Neuronal stem cell (in vitro differentiated cells): ENCODE measurements around the gene ARMC12.

Source experiments
- DNase-seq: peaks from one replicate; pipeline ENCODE4 v3.0.0-alpha.2; 2013; ENCODE audit warnings: low spot score
- H2AFZ ChIP-seq: one replicate; pipeline ENCODE4 v1.6.1; 2013; ENCODE audit warnings: mild to moderate bottlenecking, low read length, inconsistent platforms
- H2AK5ac ChIP-seq: 2 replicates; pipeline ENCODE4 v1.6.1; 2013; ENCODE audit warnings: low read depth, mild to moderate bottlenecking, inconsistent platforms, low read length, moderate library complexity, mixed read lengths
- H2BK120ac ChIP-seq: 2 replicates; pipeline ENCODE4 v1.6.1; 2013; ENCODE audit warnings: low read depth, mild to moderate bottlenecking, inconsistent platforms, low read length, moderate library complexity, mixed read lengths
- H2BK12ac ChIP-seq: one replicate; pipeline ENCODE4 v1.6.1; 2013; ENCODE audit warnings: low read length, inconsistent platforms
- H2BK15ac ChIP-seq: 2 replicates; pipeline ENCODE4 v1.6.1; 2013; ENCODE audit warnings: mild to moderate bottlenecking, low read length, inconsistent platforms, mixed read lengths
- H2BK5ac ChIP-seq: one replicate; pipeline ENCODE4 v1.6.1; 2013; ENCODE audit warnings: inconsistent platforms, mild to moderate bottlenecking, low read length, moderate library complexity
- H3K14ac ChIP-seq: one replicate; pipeline ENCODE4 v1.6.1; 2013; ENCODE audit warnings: low read length, inconsistent platforms
- H3K18ac ChIP-seq: 2 replicates; pipeline ENCODE4 v1.6.1; 2013; ENCODE audit warnings: low read length, inconsistent platforms
- H3K23ac ChIP-seq: 2 replicates; pipeline ENCODE4 v1.6.1; 2013; ENCODE audit warnings: low read depth, mild to moderate bottlenecking, mixed read lengths, low read length, inconsistent platforms; ENCODE audit not compliant: poor library complexity
- H3K27ac ChIP-seq: replicated peaks from 3 replicates; pipeline ENCODE4 v1.5.1; 2013; ENCODE audit warnings: low read length, inconsistent platforms
- H3K27me3 ChIP-seq, 3 experiments: 2 replicates each; pipeline ENCODE4 v1.6.1; 2013; ENCODE audit warnings: low read length in 3 of 3, mild to moderate bottlenecking in 2 of 3, inconsistent platforms in 1 of 3, low read depth in 1 of 3, mixed read lengths in 1 of 3, moderate library complexity in 1 of 3; ENCODE audit not compliant: control insufficient read depth in 3 of 3, insufficient read depth in 3 of 3
- H3K36me3 ChIP-seq, 2 donors: replicated peaks in 1 of 2; 2 replicates each; pipeline ENCODE4 v1.6.1; 2013; ENCODE audit warnings: low read length in 2 of 2; ENCODE audit not compliant: control insufficient read depth in 2 of 2, insufficient read depth in 2 of 2
- H3K4ac ChIP-seq: 2 replicates; pipeline ENCODE4 v1.6.1; 2013; ENCODE audit warnings: inconsistent platforms, mild to moderate bottlenecking, low read length, moderate library complexity
- H3K4me1 ChIP-seq, 2 donors: 1 replicate in 1 of 2; 2 replicates in 1 of 2; pipeline ENCODE4 v1.6.1; 2013; ENCODE audit warnings: low read length in 2 of 2, low read depth in 1 of 2; ENCODE audit not compliant: control insufficient read depth in 2 of 2, insufficient read depth in 1 of 2
- H3K4me2 ChIP-seq: one replicate; pipeline ENCODE4 v1.6.1; 2013; ENCODE audit warnings: mild to moderate bottlenecking, low read length, inconsistent platforms; ENCODE audit not compliant: insufficient read depth, poor library complexity, severe bottlenecking
- H3K4me3 ChIP-seq, 2 donors: 2 replicates each; pipeline ENCODE4 v1.5.1; 2013; ENCODE audit warnings: low read length in 2 of 2, mild to moderate bottlenecking in 2 of 2, inconsistent platforms in 1 of 2, moderate library complexity in 1 of 2
- H3K79me1 ChIP-seq: one replicate; pipeline ENCODE4 v1.6.1; 2013; ENCODE audit warnings: low read depth, mild to moderate bottlenecking, inconsistent platforms, low read length, moderate library complexity
- H3K9ac ChIP-seq: one replicate; pipeline ENCODE4 v1.6.1; 2013; ENCODE audit warnings: mild to moderate bottlenecking, low read depth, low read length, inconsistent platforms; ENCODE audit not compliant: poor library complexity
- H3K9me3 ChIP-seq, 2 donors: replicated peaks in 1 of 2; 2 replicates each; pipeline versions ENCODE3 to v1.6.1; 2013; ENCODE audit warnings: low read length in 2 of 2, mild to moderate bottlenecking in 2 of 2, inconsistent platforms in 1 of 2, low read depth in 1 of 2, mixed read lengths in 1 of 2, moderate library complexity in 1 of 2; ENCODE audit not compliant: control insufficient read depth in 2 of 2, insufficient read depth in 1 of 2
- H4K8ac ChIP-seq: one replicate; pipeline ENCODE4 v1.6.1; 2013; ENCODE audit warnings: low read depth, mild to moderate bottlenecking, inconsistent platforms, low read length, moderate library complexity
- H4K91ac ChIP-seq: one replicate; pipeline ENCODE4 v1.6.1; 2013; ENCODE audit warnings: low read length, low read depth, mild to moderate bottlenecking, inconsistent platforms; ENCODE audit not compliant: poor library complexity
- WGBS, 2 donors: extraction: QIAGEN DNeasy Blood & Tissue Kit; methylation state at CpG; one replicate each; pipeline ENCODE4 v1.1.7; 2013; ENCODE audit warnings: missing lambda C conversion rate in 2 of 2, mixed read lengths in 1 of 2; ENCODE audit not compliant: insufficient read length in 2 of 2, insufficient replicate concordance in 1 of 2; ENCODE audit errors: extremely low coverage in 2 of 2; 5-methylcytosine and 5-hydroxymethylcytosine counted together

Gene ARMC12

DNA sequence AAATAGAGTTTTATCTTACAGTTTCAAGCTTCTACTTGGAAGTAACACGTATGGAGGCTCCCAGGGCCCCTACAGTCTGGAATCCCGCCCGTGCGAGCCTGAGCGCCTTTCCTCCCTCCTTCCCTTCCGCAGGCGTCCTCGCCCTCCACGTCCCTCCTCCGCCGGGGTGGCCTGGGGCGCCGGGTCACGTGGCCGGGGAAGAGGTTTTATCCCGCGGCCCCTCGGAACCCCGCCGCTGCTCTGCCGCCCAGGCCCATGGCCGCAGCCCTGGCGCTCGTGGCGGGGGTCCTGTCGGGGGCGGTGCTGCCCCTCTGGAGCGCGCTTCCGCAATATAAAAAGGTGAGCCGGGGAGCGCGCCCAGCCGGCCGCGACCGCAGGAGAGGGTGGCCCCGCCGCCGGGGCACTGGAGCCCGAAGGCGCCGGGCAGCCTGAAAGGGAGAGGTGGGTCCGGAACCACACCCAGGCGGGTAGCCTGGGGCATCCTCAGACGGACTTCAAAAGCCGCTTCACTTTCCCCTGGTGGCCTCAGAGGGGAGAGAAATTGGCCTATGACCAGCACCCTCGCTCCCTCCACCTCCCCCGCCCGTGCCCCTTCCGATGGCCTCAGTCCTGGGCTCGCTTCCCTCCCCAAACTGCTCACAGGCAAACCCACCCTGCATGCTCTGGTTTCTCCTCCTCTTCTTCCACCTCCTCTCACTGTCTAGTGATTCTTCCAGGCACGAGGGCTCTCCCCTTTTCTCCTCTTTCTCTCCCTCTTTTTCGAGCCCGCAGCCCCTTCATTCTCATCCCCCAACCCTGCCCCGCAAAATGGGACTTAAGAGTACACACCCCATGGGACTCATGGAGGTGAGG lies 39.8 kb downstream of the ARMC12 start, which contains the start of gene CLPSL2:
CLPSL2 (plus strand) TSS at position 235 of the 852 bp plus-strand sequence; CDS start at position 256, 21 bp downstream.
- Histone ChIP-seq H3K4me1 (peaks cover 2 to 4% of the 10 kb centered on the region in 2 donors), H3K9me3 (no peaks in the 10 kb centered on the region), H2AK5ac (peak within 1 kb of the TSS; percentile 49), H2BK120ac (no peak within 1 kb of the TSS), H4K91ac (no peak within 1 kb of the TSS), H3K36me3 (no peaks in the 10 kb centered on the region), H2BK12ac (no peak within 1 kb of the TSS), H3K23ac (no peak within 1 kb of the TSS), H4K8ac (no peak within 1 kb of the TSS), H3K14ac (no peak within 1 kb of the TSS), H3K79me1 (no peaks in the 10 kb centered on the region), H2BK15ac (no peak within 1 kb of the TSS), H3K9ac (peak within 1 kb of the TSS; percentile 73), H3K4ac (no peak within 1 kb of the TSS), H3K4me3 (peak within 1 kb of the TSS; percentile 45 to 78), H2BK5ac (no peak within 1 kb of the TSS), H3K4me2 (peak within 1 kb of the TSS; percentile 70), H2AFZ (peak within 1 kb of the TSS; percentile 93), H3K27me3 (peaks cover 0 to 51% (median 0%) of the 10 kb centered on the region in 3 experiments), H3K18ac (peak within 1 kb of the TSS; percentile 91), H3K27ac (no peak within 1 kb of the TSS)
- WGBS, 2 donors = no CpG with 5 or more reads among the region's 56 CpGs
- no peak for DNase-seq

- Histone ChIP-seq H3K4me1 (peaks cover 2 to 4% of the 10 kb centered on the region in 2 donors), H3K36me3 (no peaks in the 10 kb centered on the region), H2BK12ac (no peak overlapping the region), H3K4ac (no peak overlapping the region), H2BK120ac (no peak overlapping the region), H2BK15ac (no peak overlapping the region), H3K4me2 (no peak overlapping the region), H2AFZ (no peak overlapping the region), H3K27me3 (peaks cover 0 to 46% (median 0%) of the 10 kb centered on the region in 3 experiments), H4K91ac (no peak overlapping the region), H3K9ac (no peak overlapping the region), H3K27ac (no peak overlapping the region), H2AK5ac (peak overlapping the region; percentile 49), H2BK5ac (no peak overlapping the region), H3K79me1 (no peaks in the 10 kb centered on the region), H3K14ac (no peak overlapping the region), H3K18ac (no peak overlapping the region), H3K23ac (no peak overlapping the region), H3K9me3 (no peaks in the 10 kb centered on the region), H4K8ac (no peak overlapping the region), H3K4me3 (no peak overlapping the region)
- DNase-seq = no peak
- no CpG with 5 or more reads among the region's 10 CpGs for WGBS, 2 donors
These were observed 40.7 kb downstream of the ARMC12 start for GRCh38 chr6:35777356-35778102.

GRCh38 chr6:35778437-35778836 lies 41.6 kb downstream of the ARMC12 start:
- Histone ChIP-seq H2BK15ac (no peak overlapping the region), H3K18ac (no peak overlapping the region), H3K4me3 (no peak overlapping the region), H4K8ac (no peak overlapping the region), H3K9ac (no peak overlapping the region), H3K4me2 (no peak overlapping the region), H2BK120ac (no peak overlapping the region), H3K36me3 (no peaks in the 10 kb centered on the region), H3K79me1 (no peaks in the 10 kb centered on the region), H3K14ac (no peak overlapping the region), H2AK5ac (no peak overlapping the region), H2AFZ (no peak overlapping the region), H4K91ac (no peak overlapping the region), H3K23ac (no peak overlapping the region), H3K4ac (no peak overlapping the region), H3K27ac (no peak overlapping the region), H3K9me3 (no peaks in the 10 kb centered on the region), H2BK5ac (no peak overlapping the region), H3K27me3 (peaks cover 0 to 45% (median 0%) of the 10 kb centered on the region in 3 experiments), H2BK12ac (no peak overlapping the region), H3K4me1 (peaks cover 2 to 4% of the 10 kb centered on the region in 2 donors)
- no peak for DNase-seq
- no CpG with 5 or more reads among the region's 2 CpGs for WGBS, 2 donors

DNA sequence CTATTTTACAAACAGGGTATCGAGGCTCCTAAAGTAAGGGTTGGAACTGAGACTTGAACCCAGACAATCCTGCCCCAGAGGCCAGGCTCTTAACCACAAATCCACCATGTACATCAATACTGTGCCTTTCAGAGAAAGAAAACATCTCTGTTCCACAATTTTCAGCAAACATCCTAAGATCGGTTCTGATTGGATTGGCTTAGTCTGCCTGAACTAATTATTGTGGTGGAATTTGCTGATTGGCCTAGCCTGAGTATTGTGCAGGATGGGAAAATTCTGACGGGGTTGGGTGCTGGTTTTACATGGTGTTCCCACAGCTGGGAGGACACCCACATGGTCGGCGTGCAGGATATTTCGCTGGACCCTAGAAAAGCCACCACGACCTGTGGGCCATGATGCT lies 43.9 kb downstream of the ARMC12 start, which contains the start of gene CLPSL1:
CLPSL1 (plus strand) TSS at position 301 of the 400 bp plus-strand sequence; CDS start at position 393, 92 bp downstream.
- H3K18ac ChIP-seq = no peak within 1 kb of the TSS
- H3K9me3 ChIP-seq = no peaks in the 10 kb centered on the region
- H3K9ac ChIP-seq = peak within 1 kb of the TSS; percentile 24
- peak within 1 kb of the TSS; percentile 35 for H2BK15ac ChIP-seq
- no peak within 1 kb of the TSS for H2AFZ ChIP-seq
- H3K27me3 ChIP-seq = peaks cover 0 to 40% (median 0%) of the 10 kb centered on the region in 3 experiments
- WGBS, 2 donors = no CpG with 5 or more reads among the region's 7 CpGs
- H3K36me3 ChIP-seq = no peaks in the 10 kb centered on the region
- H3K4me3 ChIP-seq = no peak within 1 kb of the TSS
- no peak within 1 kb of the TSS for H2AK5ac ChIP-seq
- no peaks in the 10 kb centered on the region for H3K79me1 ChIP-seq
- no peak within 1 kb of the TSS for H4K91ac ChIP-seq
- H2BK120ac ChIP-seq = no peak within 1 kb of the TSS
- no peak within 1 kb of the TSS for H3K4ac ChIP-seq
- H3K14ac ChIP-seq = no peak within 1 kb of the TSS
- DNase-seq = no peak
- H3K27ac ChIP-seq = no peak within 1 kb of the TSS
- H3K4me2 ChIP-seq = no peak within 1 kb of the TSS
- H3K23ac ChIP-seq = no peak within 1 kb of the TSS
- no peak within 1 kb of the TSS for H2BK12ac ChIP-seq
- H2BK5ac ChIP-seq = no peak within 1 kb of the TSS
- H4K8ac ChIP-seq = no peak within 1 kb of the TSS
- H3K4me1 ChIP-seq = peaks cover 2 to 4% of the 10 kb centered on the region in 2 donors
